Suppressor macrophage (primary cell): ENCODE data around the gene PRCP.
A peak's percentile ranks its signal among the peaks of the same experiment; 100 is the strongest.

Source experiments
- DNase-seq, 4 experiments: peaks; one replicate each; pipeline ENCODE4 v3.0.0-alpha.2; 2020 to 2022

The PRCP gene

GRCh38 chr11:82906931-82907330, 6.7 kb upstream of the PRCP start:
- no peak for DNase-seq

GRCh38 chr11:82906236-82906635, 6.0 kb upstream of the PRCP start:
- peak in 2 of 4 experiments; percentile 72 to 86 for DNase-seq

- no peak for DNase-seq
Measured at GRCh38 chr11:82903843-82904586, 3.8 kb upstream of the PRCP start.

- DNase-seq: no peak
Measured at GRCh38 chr11:82902880-82903279, 2.6 kb upstream of the PRCP start.

- no peak for DNase-seq
Measured at GRCh38 chr11:82901922-82902485, 1.8 kb upstream of the PRCP start.

- DNase-seq: peak; percentile 93 to 98 (median 97)
Measured at GRCh38 chr11:82901165-82901921, 1.1 kb upstream of the PRCP start, which contains the start of gene DDIAS. DDIAS (plus strand) TSS chr11:82901736; CDS start chr11:82914739, 13,003 bp downstream.

- no peak for DNase-seq
Measured at GRCh38 chr11:82899957-82900276, 313 bp downstream of the PRCP start.

- peak in 2 of 4 experiments; percentile 17 to 22 for DNase-seq
Measured at GRCh38 chr11:82899186-82899820, 927 bp downstream of the PRCP start.

GRCh38 chr11:82898241-82898640, 2.0 kb downstream of the PRCP start:
- peak in 3 of 4 experiments; percentile 14 to 60 (median 51) for DNase-seq

GRCh38 chr11:82896183-82896582, 4.0 kb downstream of the PRCP start:
- DNase-seq: no peak

GRCh38 chr11:82895437-82896091, 4.7 kb downstream of the PRCP start:
- DNase-seq: peak; percentile 57 to 83 (median 66)

GRCh38 chr11:82892611-82893169, 7.5 kb downstream of the PRCP start:
- peak in 1 of 4 experiments; percentile 12 for DNase-seq

- peak in 3 of 4 experiments; percentile 31 to 64 (median 59) for DNase-seq
Measured at GRCh38 chr11:82890936-82891335, 9.3 kb downstream of the PRCP start.

- no peak for DNase-seq
Measured at GRCh38 chr11:82890002-82890341, 10.3 kb downstream of the PRCP start.

GRCh38 chr11:82889133-82890001, 10.9 kb downstream of the PRCP start:
- DNase-seq: peak; percentile 57 to 85 (median 78)

GRCh38 chr11:82883853-82884252, 16.4 kb downstream of the PRCP start:
- peak; percentile 35 to 59 (median 45) for DNase-seq

- no peak for DNase-seq
Measured at GRCh38 chr11:82874646-82875523, 25.3 kb downstream of the PRCP start.

GRCh38 chr11:82873919-82874333, 26.3 kb downstream of the PRCP start:
- DNase-seq: no peak

- DNase-seq: no peak
Measured at GRCh38 chr11:82872377-82873150, 27.7 kb downstream of the PRCP start.
